ENCODE measurements around the gene ERVFRD-1. TPM values are rescaled to one million over a fixed set of nuclear protein-coding genes. Genes with fewer than 3 reads are reported as not detected.

ERVFRD-1 gene
- total and polyA plus RNA-seq, 2 of the 13 experiments (the other 11 are each of a cell fraction or from before 2014, with no cell fraction given) = not detected

DNA sequence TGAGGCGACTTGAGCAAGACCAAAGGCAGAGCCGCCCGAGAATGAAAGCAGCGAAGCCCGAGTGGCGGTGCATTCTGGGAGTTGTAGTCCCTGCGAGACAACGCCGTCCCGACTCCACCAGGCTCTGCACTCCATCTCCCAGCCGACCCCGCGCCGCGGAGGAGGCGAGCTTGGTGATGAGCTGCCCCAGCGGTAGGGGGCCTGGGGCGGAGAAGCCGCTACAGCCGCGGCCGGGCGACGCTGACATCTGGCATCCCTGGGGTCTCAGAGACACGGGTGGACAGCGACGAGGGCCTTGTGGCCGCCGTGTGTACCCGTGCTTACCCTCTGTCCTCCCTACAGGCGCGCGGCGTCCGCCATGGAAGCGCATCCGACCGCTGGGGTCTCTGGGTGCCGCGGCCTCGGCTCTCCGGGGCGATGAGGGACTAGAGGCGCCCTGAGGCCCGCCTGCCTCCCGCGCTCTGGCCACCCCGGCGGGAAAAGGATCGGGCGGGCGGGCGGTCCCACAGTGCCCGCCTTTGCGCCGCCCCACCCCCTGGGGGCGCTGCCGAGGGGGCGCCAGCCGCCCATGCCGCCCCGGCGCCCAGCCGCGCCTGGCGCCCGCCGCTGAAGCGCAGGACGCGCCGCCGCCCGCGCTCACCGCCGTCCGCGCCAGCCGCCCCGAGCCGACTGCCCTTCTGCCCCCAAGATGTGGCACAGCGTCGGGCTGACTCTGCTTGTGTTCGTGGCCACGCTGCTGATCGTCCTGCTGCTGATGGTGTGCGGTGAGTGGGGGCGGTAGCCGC lies 17.7 kb downstream of the ERVFRD-1 start, which contains the start of gene SMIM13 (continued):
- TF ChIP-seq ZNF629 (CRISPR knock-in tag; conservative IDR thresholded peaks at IDR 0.05) = 0 out of 2 replicates have a peak, but pooled peaks have one; percentile 6
- peak; percentile 83 for TF ChIP-seq ISL2 (CRISPR knock-in tag; IDR thresholded peaks at IDR 0.05)
- TF ChIP-seq REXO4 (CRISPR knock-in tag; IDR thresholded peaks at IDR 0.05; ENCODE audit: borderline replicate concordance) = peak; percentile 89; the same call in 1 of the 2 replicates
- TF ChIP-seq, protein P1, sequence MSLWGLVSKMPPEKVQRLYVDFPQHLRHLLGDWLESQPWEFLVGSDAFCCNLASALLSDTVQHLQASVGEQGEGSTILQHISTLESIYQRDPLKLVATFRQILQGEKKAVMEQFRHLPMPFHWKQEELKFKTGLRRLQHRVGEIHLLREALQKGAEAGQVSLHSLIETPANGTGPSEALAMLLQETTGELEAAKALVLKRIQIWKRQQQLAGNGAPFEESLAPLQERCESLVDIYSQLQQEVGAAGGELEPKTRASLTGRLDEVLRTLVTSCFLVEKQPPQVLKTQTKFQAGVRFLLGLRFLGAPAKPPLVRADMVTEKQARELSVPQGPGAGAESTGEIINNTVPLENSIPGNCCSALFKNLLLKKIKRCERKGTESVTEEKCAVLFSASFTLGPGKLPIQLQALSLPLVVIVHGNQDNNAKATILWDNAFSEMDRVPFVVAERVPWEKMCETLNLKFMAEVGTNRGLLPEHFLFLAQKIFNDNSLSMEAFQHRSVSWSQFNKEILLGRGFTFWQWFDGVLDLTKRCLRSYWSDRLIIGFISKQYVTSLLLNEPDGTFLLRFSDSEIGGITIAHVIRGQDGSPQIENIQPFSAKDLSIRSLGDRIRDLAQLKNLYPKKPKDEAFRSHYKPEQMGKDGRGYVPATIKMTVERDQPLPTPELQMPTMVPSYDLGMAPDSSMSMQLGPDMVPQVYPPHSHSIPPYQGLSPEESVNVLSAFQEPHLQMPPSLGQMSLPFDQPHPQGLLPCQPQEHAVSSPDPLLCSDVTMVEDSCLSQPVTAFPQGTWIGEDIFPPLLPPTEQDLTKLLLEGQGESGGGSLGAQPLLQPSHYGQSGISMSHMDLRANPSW (CRISPR knock-in tag; IDR thresholded peaks at IDR 0.05; ENCODE audit: borderline replicate concordance) = peak; percentile 66; the same call in 1 of the 2 replicates
- TF ChIP-seq, protein P2, sequence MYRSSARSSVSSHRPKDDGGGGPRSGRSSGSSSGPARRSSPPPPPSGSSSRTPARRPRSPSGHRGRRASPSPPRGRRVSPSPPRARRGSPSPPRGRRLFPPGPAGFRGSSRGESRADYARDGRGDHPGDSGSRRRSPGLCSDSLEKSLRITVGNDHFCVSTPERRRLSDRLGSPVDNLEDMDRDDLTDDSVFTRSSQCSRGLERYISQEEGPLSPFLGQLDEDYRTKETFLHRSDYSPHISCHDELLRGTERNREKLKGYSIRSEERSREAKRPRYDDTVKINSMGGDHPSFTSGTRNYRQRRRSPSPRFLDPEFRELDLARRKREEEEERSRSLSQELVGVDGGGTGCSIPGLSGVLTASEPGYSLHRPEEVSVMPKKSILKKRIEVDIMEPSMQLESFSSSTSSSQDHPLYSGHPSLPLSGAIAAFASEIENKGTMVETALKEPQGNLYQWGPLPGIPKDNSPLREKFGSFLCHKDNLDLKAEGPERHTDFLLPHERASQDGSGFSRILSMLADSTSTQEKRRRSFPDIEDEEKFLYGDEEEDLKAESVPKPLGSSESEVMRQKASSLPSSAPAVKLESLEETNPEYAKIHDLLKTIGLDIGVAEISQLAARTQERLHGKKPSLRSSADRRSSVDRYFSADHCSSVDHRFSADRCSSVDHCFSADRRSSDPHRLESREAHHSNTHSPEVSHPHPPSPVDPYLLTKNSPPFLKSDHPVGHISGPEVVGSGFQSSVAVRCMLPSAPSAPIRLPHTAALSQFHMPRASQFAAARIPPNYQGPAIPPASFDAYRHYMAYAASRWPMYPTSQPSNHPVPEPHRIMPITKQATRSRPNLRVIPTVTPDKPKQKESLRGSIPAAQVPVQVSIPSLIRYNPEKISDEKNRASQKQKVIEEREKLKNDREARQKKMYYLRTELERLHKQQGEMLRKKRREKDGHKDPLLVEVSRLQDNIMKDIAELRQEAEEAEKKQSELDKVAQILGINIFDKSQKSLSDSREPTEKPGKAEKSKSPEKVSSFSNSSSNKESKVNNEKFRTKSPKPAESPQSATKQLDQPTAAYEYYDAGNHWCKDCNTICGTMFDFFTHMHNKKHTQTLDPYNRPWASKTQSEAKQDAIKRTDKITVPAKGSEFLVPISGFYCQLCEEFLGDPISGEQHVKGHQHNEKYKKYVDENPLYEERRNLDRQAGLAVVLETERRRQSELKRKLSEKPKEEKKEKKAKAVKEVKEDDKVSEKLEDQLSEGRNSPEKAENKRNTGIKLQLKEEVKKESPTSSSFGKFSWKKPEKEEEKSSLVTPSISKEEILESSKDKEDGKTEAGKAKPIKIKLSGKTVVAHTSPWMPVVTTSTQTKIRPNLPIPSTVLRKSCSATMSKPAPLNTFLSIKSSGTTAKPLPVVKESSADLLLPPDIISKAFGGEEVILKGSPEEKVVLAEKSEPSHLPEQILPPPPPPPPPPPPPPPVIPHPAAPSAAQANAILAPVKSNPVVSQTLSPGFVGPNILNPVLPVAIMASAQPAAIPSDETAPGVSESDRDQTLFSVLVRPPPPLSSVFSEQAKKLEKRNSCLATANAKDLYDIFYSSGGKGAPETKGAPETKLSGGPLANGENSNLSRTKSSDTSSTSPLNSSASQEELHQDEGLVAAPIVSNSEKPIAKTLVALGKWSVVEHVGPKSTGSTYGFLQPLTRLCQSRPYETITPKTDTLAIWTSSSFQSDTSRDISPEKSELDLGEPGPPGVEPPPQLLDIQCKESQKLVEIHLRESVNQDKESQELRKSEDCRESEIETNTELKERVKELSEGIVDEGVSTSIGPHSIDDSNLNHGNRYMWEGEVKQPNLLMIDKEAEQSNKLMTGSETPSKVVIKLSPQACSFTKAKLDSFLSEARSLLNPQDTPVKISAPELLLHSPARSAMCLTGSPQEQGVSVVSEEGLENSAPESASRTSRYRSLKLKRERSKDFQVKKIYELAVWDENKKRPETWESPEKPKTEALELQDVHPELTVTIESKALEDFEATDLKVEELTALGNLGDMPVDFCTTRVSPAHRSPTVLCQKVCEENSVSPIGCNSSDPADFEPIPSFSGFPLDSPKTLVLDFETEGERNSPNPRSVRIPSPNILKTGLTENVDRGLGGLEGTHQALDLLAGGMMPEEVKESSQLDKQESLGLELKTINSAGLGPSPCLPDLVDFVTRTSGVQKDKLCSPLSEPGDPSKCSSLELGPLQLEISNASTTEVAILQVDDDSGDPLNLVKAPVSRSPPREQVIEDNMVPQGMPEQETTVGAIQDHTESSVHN (CRISPR knock-in tag; IDR thresholded peaks at IDR 0.05) = no peak
- TF ChIP-seq, protein P3, sequence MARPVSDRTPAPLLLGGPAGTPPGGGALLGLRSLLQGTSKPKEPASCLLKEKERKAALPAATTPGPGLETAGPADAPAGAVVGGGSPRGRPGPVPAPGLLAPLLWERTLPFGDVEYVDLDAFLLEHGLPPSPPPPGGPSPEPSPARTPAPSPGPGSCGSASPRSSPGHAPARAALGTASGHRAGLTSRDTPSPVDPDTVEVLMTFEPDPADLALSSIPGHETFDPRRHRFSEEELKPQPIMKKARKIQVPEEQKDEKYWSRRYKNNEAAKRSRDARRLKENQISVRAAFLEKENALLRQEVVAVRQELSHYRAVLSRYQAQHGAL (CRISPR knock-in tag; IDR thresholded peaks at IDR 0.05; ENCODE audit: not compliant biosample characterization) = peak; percentile 20
- TF ChIP-seq RAD21 (CRISPR knock-in tag; IDR thresholded peaks at IDR 0.05) = peak; percentile 79
- TF ChIP-seq, protein P4, sequence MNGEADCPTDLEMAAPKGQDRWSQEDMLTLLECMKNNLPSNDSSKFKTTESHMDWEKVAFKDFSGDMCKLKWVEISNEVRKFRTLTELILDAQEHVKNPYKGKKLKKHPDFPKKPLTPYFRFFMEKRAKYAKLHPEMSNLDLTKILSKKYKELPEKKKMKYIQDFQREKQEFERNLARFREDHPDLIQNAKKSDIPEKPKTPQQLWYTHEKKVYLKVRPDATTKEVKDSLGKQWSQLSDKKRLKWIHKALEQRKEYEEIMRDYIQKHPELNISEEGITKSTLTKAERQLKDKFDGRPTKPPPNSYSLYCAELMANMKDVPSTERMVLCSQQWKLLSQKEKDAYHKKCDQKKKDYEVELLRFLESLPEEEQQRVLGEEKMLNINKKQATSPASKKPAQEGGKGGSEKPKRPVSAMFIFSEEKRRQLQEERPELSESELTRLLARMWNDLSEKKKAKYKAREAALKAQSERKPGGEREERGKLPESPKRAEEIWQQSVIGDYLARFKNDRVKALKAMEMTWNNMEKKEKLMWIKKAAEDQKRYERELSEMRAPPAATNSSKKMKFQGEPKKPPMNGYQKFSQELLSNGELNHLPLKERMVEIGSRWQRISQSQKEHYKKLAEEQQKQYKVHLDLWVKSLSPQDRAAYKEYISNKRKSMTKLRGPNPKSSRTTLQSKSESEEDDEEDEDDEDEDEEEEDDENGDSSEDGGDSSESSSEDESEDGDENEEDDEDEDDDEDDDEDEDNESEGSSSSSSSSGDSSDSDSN (CRISPR knock-in tag; IDR thresholded peaks at IDR 0.05) = peak; percentile 98
- no peak for TF ChIP-seq ZNF24 (IDR thresholded peaks at IDR 0.05)
- TF ChIP-seq KDM6A (CRISPR knock-in tag; IDR thresholded peaks at IDR 0.05; ENCODE audit: low read depth) = no peak
- TF ChIP-seq, protein P5, sequence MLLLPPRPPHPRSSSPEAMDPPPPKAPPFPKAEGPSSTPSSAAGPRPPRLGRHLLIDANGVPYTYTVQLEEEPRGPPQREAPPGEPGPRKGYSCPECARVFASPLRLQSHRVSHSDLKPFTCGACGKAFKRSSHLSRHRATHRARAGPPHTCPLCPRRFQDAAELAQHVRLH (CRISPR knock-in tag; IDR thresholded peaks at IDR 0.05; ENCODE audit: borderline replicate concordance, low read depth) = peak; percentile 87; the same call in 1 of the 2 replicates
- no peak for TF ChIP-seq SNAI1 (CRISPR knock-in tag; IDR thresholded peaks at IDR 0.05; ENCODE audit: borderline replicate concordance)
- peak; percentile 92 for TF ChIP-seq ZNF264 (CRISPR knock-in tag; IDR thresholded peaks at IDR 0.05)
- peak; percentile 91 for TF ChIP-seq YEATS4 (CRISPR knock-in tag; IDR thresholded peaks at IDR 0.05; ENCODE audit: borderline replicate concordance)

All from HepG2 (cell line).